ENCODE results near the gene TNFSF15.

DNA sequence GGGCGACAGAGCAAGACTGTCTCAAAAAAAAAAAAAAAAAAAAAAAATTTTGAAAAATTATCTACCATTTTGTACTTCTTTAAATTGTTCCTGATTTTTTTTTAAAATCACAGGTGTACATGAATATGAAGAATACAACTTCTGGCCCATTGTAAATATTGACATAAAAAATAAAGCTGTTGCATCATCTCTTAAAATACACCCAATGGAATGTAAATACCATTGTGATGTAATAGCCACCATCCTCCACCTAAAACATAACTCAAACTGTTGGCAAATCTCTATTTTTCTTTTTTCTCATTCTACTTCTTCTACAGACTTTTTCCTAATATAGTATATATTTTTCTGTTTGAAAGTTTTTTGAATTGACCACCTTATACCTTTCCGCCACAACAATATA, 62.9 kb downstream of the TNFSF15 start:
- TF ChIP-seq, protein P1, sequence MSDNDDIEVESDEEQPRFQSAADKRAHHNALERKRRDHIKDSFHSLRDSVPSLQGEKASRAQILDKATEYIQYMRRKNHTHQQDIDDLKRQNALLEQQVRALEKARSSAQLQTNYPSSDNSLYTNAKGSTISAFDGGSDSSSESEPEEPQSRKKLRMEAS (IDR thresholded peaks at IDR 0.05): no peak
- TF ChIP-seq, protein P2, sequence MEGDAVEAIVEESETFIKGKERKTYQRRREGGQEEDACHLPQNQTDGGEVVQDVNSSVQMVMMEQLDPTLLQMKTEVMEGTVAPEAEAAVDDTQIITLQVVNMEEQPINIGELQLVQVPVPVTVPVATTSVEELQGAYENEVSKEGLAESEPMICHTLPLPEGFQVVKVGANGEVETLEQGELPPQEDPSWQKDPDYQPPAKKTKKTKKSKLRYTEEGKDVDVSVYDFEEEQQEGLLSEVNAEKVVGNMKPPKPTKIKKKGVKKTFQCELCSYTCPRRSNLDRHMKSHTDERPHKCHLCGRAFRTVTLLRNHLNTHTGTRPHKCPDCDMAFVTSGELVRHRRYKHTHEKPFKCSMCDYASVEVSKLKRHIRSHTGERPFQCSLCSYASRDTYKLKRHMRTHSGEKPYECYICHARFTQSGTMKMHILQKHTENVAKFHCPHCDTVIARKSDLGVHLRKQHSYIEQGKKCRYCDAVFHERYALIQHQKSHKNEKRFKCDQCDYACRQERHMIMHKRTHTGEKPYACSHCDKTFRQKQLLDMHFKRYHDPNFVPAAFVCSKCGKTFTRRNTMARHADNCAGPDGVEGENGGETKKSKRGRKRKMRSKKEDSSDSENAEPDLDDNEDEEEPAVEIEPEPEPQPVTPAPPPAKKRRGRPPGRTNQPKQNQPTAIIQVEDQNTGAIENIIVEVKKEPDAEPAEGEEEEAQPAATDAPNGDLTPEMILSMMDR (IDR thresholded peaks at IDR 0.05 in 2 of 3, conservative IDR thresholded peaks at IDR 0.05 in 1 of 3; ENCODE audit: borderline replicate concordance in 1 of 3, insufficient read depth in 1 of 3, low read depth in 2 of 3, low read length in 2 of 3): no peak
